NCI-H526 (cell line): ENCODE results near the gene PLS1.
A peak's percentile ranks its signal among the peaks of the same experiment; 100 is the strongest.
"Not testable (repeated sequence)": the region's sequence is repeated elsewhere in the genome, so short reads cannot be mapped to it uniquely, and the experiment has no call there.

Experiments used
- DNase-seq, 2 experiments: peaks; one replicate each; lab custom pipeline; 2025; lab: John Stamatoyannopoulos, UW

Gene PLS1

GRCh38 chr3:142595581-142595950 is 627 bp upstream of the PLS1 start:
- peak in 1 of 2 experiments; percentile 41 for DNase-seq

DNA sequence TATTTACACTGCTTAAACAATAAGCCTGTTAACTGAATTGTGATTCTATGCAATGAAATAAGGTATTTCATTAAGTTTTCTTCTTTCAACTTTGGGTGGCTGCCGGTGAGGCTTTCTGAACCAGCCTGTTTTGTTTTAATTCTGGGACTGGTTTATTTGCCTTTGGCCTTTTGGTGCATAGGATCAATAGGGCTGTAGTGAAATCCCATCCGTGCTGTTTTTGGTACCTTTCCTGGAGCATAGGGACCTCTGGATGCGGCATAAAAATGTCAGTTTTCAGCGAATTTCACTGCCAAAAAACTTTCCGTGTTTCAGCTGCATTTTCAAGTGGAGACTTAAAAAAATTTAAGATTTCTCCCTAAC is 514 bp downstream of the PLS1 start:
- no peak for DNase-seq

DNA sequence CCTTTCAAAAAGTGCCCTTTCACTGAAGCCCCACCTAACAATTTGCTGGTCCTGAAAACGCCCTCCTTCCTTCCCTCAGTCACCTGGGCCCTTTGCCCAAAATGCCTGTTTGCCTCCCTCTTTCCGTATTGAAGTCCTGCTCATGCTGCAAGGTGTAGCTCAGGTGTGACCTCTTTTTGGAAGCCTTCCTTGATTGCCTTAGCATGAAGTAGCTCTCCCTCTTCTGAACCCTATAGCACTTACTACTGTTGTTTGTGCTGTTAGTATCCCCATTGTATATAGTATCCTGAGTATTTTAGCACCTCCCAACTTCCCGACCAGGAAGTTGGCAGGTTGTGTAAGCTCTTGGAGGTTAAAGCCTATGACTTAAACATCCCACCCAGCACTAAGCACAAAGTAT is 1.7 kb downstream of the PLS1 start:
- DNase-seq = no peak

DNA sequence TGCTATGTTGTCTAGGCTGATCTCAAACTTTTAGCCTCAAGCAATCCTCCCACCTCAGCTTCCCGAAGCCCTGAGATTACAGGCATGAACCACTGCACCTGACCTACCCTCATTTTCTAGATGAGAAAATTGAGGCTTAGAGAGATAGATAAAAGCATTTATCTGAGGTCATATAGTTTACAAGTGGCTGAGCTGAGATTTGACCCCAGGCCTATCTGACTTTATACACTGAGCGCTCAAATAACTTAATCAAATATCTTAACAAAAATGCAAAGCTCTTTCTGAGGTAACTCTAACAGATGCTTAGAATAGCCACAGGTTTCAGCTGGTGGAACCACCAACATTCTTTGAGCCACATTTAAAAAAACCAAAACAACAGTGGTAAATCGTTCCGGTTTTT is 5.5 kb downstream of the PLS1 start:
- no peak for DNase-seq

- no peak for DNase-seq
Observed at GRCh38 chr3:142602619-142603385, 6.6 kb downstream of the PLS1 start.

DNA sequence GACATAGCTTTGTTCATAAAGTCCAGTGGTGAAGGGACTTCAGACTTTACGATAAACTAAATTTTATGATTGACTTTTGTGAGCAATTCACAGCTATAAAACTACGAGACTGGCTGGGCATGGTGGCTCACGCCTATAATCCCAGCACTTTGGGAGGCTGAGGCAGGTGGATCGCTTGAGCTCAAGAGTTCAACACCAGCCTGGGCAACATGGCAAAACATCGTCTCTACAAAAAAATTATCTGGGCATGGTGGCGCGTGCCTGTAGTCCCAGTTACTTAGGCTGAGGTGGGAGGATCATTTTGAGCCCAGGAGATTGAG is 7.2 kb downstream of the PLS1 start:
- not testable (repeated sequence) for DNase-seq

DNA sequence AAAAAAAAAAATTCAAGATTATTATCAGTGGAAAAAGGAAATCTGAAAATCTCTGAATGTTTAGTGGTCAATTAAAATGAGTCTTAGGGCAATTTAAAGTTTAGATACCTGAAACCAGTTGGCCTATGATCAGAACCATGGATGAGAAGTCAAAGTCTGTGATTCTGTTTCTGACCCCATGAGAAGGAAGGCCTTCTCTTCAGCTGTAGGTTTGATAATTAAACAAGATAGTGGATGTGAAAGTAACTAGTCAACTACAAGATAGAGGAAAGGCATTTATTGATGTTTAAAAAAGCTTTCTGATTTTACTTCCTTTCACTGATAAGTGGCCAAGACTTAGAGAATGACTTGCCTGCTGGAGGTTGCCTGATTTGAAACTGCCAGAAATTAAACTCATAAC is 8.7 kb downstream of the PLS1 start:
- DNase-seq = no peak

DNA sequence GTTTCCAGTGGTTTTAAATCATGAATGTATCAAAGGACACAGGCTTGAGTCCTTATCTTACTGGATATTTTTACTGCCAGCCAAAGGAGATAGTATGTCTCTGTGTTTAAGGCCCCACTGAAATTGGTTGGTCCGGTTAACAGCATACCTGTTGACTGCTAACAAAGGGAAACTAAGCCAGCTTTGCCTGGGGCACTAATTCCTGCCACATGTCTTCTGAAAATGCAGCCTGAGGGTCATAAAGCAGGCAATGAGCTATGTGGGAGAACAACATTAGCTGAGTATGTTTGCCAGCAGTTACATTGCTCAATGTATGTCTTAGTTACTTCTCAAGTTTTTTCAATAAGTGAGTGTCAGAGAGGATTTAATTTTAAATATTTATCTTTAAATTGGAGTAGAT is 12.4 kb downstream of the PLS1 start:
- no peak for DNase-seq

DNA sequence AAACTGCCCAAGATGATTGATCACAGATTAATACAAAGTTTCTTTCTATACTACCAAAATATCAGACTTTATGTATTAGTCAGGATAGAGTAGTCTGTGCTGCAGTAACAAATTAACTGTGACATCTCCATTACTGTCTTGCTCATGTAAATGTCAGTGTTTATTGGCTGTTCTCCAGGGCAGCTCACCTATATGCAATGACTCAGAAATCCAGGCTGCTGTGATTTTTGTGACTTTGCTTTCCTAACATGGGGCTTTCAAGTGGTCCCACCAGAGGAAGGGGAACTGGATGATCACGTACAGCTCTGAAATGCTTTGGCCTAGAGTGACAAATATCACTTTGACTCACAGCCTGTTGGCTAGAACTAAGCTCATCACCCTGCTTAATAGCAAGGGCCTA is 12.9 kb downstream of the PLS1 start:
- no peak for DNase-seq

DNA sequence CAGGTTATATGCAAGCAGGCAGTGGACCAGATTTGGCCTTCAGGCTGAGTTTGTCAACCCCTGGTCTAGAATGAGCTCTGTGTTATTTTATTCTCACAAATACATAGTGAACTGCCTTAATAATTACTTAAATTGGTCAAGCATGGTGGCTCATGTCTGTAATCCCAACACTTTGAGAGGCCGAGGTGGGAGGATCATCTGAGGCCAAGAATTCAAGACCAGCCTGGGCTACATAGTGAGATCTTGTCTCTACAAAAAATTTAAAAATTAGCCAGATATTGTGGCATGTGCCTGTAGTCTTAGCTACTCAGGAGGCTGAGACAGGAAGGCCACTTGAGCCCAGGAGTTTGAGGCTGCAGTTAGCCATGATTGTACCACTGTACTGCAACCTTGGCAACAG is 15.0 kb downstream of the PLS1 start:
- DNase-seq = no peak

DNA sequence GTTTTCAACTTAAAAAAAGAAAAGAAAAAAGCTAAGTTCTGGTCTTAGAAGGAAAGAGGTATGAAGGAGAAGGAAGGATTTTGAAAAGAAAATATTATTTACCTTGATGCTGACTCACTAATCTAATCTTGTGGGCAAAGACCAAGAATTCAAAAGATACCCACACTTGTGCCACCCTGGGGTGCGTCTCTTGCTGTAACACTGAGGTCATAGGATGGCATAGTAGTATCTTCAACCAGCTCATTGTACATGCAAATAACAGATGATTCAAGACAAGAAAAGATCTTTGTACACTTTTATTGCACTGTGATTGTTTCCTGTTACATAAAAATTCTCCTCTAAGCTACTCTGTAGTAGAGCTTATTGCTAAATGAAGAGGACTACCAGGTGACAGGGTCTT is 17.3 kb downstream of the PLS1 start:
- DNase-seq = no peak

GRCh38 chr3:142614059-142614626 is 17.9 kb downstream of the PLS1 start:
- no peak for DNase-seq

- no peak for DNase-seq
Observed at GRCh38 chr3:142615171-142615570, 19.0 kb downstream of the PLS1 start.

DNA sequence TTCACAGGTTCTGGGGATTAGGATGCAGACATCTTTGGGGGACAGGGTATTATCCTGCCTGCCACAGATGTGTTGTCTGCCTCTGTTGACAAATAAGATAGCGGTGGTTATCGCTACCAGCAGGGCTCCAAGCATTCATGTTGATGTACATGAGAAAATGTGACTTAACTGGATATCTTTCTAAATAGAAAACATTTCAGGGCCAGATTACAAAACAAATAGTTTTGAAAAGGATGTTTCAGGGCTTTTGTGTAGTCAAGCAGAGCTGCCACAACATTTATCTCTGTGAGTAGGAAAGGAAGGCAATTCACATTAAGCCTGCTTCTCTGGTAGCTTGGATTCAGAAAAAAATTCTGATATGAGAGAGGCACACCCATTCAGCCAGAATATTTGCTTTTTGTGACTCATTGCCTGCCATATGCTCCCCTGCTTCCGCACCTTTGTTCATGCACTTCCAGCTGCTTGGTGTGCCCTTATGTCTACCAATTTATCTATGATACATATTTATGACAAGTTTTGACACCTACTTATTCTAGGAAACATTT is 22.8 kb downstream of the PLS1 start:
- DNase-seq = no peak

GRCh38 chr3:142622405-142622804 is 26.2 kb downstream of the PLS1 start:
- DNase-seq = no peak

DNA sequence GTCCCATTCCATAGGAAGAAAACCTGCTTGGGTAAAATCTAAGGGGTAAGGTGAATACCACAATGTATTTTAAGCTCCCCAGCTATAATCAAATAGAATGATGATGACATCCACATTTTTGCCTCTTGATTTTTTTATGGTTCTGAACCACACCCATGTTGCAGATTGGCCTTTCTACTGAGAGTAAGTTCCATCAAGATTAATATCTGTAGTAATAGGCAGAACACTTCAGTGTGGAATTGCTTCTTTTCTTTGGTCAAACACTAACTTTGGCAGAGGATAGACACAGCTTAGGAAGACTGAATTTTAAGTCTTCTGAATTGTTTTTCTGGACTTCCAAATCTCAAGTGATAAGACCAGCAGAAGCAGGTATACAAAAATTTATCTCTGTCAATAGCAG is 27.0 kb downstream of the PLS1 start:
- DNase-seq = no peak

DNA sequence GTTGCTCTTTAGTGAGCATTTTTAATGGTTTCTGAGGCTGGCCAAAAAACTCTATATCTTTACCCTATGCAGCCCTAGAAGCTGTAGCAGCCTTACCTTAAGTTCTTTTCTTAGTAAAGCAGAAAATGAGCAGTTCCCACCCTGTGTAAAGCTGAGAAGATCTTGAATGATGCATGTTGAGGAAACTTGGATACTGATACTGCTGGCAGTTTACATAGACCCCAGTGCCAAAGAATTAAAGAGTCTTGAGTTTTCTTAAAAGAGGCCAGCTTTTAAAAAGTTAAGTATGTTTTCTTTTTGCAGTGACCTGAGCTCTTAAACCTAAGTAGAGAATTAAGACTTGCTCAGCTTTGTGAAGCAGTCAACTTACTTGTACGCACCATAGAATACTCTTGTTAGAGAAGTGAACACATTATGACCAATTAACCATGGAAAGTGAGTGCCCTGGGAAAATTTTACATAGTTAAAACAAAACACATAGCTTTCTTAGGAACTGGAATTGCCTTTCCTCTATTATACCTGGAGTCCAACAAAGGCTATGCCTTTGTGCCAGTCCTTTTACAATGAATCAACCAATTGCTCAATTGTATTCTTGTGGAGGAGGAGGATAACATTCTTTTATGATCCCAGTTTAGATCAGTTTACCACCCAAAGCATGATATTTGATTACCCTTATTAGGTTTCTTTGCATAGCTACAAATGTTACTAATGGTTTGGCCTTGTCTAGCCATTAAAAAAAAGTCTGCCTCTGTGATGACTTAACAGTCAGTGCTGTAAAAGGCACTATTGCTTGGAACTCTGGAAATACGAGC is 28.4 kb downstream of the PLS1 start:
- DNase-seq = no peak

DNA sequence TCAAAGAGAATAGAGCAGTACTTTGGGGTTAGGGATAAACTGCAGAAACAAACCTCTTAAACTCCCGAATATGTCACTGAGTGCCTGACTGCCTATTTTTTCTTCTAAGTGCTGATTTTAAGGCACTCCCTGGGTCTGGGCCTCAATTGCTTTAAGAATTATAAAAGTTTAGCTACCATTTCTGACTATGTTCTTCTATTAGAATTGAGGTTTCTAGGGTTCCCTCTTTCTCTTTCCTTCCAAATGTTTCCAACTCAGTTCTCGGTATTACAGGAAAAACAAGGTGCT is 28.9 kb downstream of the PLS1 start:
- no peak for DNase-seq

DNA sequence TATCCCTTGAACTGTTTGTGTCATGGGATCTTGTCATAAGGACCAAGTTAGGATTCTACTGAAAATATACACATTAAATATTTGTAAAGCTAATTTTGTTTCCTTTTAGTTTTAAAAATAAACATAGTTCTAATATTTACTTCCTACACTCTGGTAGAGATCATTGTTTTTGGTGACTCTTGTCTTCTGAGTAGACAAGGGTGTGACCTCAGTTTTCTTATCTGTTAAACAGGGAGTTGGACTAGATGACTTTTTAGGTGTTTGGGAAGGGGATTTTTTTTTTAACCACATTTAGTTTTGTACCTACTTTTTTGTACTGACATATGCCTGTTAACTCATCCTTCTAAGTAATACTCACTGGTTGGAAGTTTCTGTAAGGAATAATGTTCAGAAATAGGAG is 30.8 kb downstream of the PLS1 start:
- DNase-seq = no peak

DNA sequence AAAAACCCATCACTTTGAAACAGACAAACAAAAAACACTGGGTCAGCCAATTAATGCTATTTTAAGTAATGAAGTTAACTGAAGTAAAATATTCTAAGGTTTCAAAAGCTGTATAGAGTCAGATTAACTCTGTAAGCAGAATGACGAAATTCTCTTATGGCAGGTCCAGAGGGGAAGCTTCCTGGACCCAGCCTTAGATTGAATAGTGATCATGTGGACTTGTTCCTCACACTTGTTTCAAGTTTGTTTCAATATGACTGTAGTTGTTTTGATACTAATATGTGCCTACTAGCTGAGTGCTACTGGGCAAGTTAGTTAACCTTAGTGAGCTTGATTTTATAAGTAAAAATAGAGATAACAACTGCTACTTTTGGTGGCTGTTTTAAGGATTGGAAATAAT is 32.6 kb downstream of the PLS1 start:
- no peak for DNase-seq

DNA sequence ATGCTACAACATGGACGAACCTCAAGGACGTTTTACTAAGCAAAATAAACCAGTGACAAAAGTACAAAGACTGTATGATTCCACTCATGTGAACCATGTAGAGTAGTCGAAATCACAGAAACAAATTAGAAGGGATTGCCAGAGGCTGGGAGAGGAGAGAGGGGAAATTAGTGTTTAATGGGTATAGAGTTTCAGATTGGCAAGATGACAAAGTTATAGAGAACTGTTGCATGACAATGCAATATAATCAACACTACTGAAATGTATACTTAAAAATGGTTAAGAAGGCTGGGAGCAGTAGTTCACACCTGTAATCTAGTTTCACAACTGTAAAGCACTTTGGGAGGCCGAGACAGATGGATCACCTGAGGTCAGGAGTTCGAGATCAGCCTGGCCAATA is 36.9 kb downstream of the PLS1 start:
- DNase-seq = no peak

GRCh38 chr3:142636050-142636449 is 39.9 kb downstream of the PLS1 start:
- peak in 1 of 2 experiments; percentile 14 for DNase-seq

- no peak for DNase-seq
Observed at GRCh38 chr3:142636664-142637063, 40.5 kb downstream of the PLS1 start.
